ENCODE data around the gene PRPF38B. TPM values are rescaled to one million over a fixed set of nuclear protein-coding genes. Genes with fewer than 3 reads are reported as not detected.

The PRPF38B gene
- total RNA-seq, 1 donor from 2014 or later = 36.9 TPM

GRCh38 chr1:108729481-108729880, 37.4 kb downstream of the PRPF38B start:
- H3K27ac Mint-ChIP-seq (ENCODE audit: unreplicated experiment) = no peak overlapping the region
- Histone ChIP-seq H3K9me3 (ENCODE audit: insufficient read depth, low read depth, low read length) (no peaks in the 10 kb centered on the region), H3K36me3 (ENCODE audit: insufficient read depth, low read length) (no peaks in the 10 kb centered on the region), H3K9ac (ENCODE audit: low read length) (no peak overlapping the region), H3K4me3 (ENCODE audit: insufficient read depth, low read depth, low read length) (no peak overlapping the region), H3K79me2 (ENCODE audit: insufficient read depth, low read length) (no peaks in the 10 kb centered on the region), H4K20me1 (ENCODE audit: insufficient read depth, low read length) (no peaks in the 10 kb centered on the region), H3K27ac (ENCODE audit: low read depth, low read length) (no peak overlapping the region), H3K4me1 (ENCODE audit: insufficient read depth, low read length) (no peaks in the 10 kb centered on the region), H2AFZ (ENCODE audit: low read depth, low read length) (no peak overlapping the region), H3K4me2 (ENCODE audit: low read length) (no peak overlapping the region), H3K27me3 (ENCODE audit: insufficient read depth, low read length) (peaks cover 3% of the 10 kb centered on the region)
- TF ChIP-seq EZH2 (IDR thresholded peaks at IDR 0.05; ENCODE audit: insufficient read depth, low read length) = no peak
- no peak for TF ChIP-seq CTCF (IDR thresholded peaks at IDR 0.05; ENCODE audit: insufficient read depth, low read depth, low read length)
- no peak for DNase-seq (ENCODE audit: low read depth)
- no peaks in the 10 kb centered on the region for H3K4me1 Mint-ChIP-seq (ENCODE audit: low read depth, unreplicated experiment)
- H3K27me3 Mint-ChIP-seq (ENCODE audit: low read depth, unreplicated experiment) = no peaks in the 10 kb centered on the region
- H3K36me3 Mint-ChIP-seq (ENCODE audit: low read depth, unreplicated experiment) = no peaks in the 10 kb centered on the region
- H3K4me3 Mint-ChIP-seq (ENCODE audit: unreplicated experiment) = no peak overlapping the region
- no peaks in the 10 kb centered on the region for H3K9me3 Mint-ChIP-seq (ENCODE audit: unreplicated experiment)
- no peak for FAIRE-seq

GRCh38 chr1:108732398-108732797, 40.3 kb downstream of the PRPF38B start:
- no peak overlapping the region for H3K4me3 Mint-ChIP-seq (ENCODE audit: unreplicated experiment)
- TF ChIP-seq EZH2 (IDR thresholded peaks at IDR 0.05; ENCODE audit: insufficient read depth, low read length) (no peak), CTCF (IDR thresholded peaks at IDR 0.05; ENCODE audit: insufficient read depth, low read depth, low read length) (no peak)
- Histone ChIP-seq H3K27ac (ENCODE audit: low read depth, low read length) (no peak overlapping the region), H3K9me3 (ENCODE audit: insufficient read depth, low read depth, low read length) (no peaks in the 10 kb centered on the region), H3K36me3 (ENCODE audit: insufficient read depth, low read length) (no peaks in the 10 kb centered on the region), H3K79me2 (ENCODE audit: insufficient read depth, low read length) (no peaks in the 10 kb centered on the region), H3K9ac (ENCODE audit: low read length) (no peak overlapping the region), H3K4me2 (ENCODE audit: low read length) (no peak overlapping the region), H3K4me3 (ENCODE audit: insufficient read depth, low read depth, low read length) (no peak overlapping the region), H2AFZ (ENCODE audit: low read depth, low read length) (no peak overlapping the region), H3K4me1 (ENCODE audit: insufficient read depth, low read length) (no peaks in the 10 kb centered on the region), H4K20me1 (ENCODE audit: insufficient read depth, low read length) (no peaks in the 10 kb centered on the region), H3K27me3 (ENCODE audit: insufficient read depth, low read length) (peaks cover 10% of the 10 kb centered on the region)
- H3K9me3 Mint-ChIP-seq (ENCODE audit: unreplicated experiment) = no peaks in the 10 kb centered on the region
- no peak for DNase-seq (ENCODE audit: low read depth)
- no peak for FAIRE-seq
- peaks cover 3% of the 10 kb centered on the region for H3K27me3 Mint-ChIP-seq (ENCODE audit: low read depth, unreplicated experiment)
- no peaks in the 10 kb centered on the region for H3K36me3 Mint-ChIP-seq (ENCODE audit: low read depth, unreplicated experiment)
- H3K27ac Mint-ChIP-seq (ENCODE audit: unreplicated experiment) = no peak overlapping the region
- H3K4me1 Mint-ChIP-seq (ENCODE audit: low read depth, unreplicated experiment) = no peaks in the 10 kb centered on the region

- Histone ChIP-seq H3K79me2 (ENCODE audit: insufficient read depth, low read length) (no peaks in the 10 kb centered on the region), H3K4me3 (ENCODE audit: insufficient read depth, low read depth, low read length) (no peak overlapping the region), H2AFZ (ENCODE audit: low read depth, low read length) (no peak overlapping the region), H3K9me3 (ENCODE audit: insufficient read depth, low read depth, low read length) (no peaks in the 10 kb centered on the region), H3K36me3 (ENCODE audit: insufficient read depth, low read length) (no peaks in the 10 kb centered on the region), H3K4me2 (ENCODE audit: low read length) (no peak overlapping the region), H3K27ac (ENCODE audit: low read depth, low read length) (no peak overlapping the region), H3K27me3 (ENCODE audit: insufficient read depth, low read length) (peaks cover 10% of the 10 kb centered on the region), H3K9ac (ENCODE audit: low read length) (no peak overlapping the region), H4K20me1 (ENCODE audit: insufficient read depth, low read length) (no peaks in the 10 kb centered on the region), H3K4me1 (ENCODE audit: insufficient read depth, low read length) (no peaks in the 10 kb centered on the region)
- TF ChIP-seq EZH2 (IDR thresholded peaks at IDR 0.05; ENCODE audit: insufficient read depth, low read length) (no peak), CTCF (IDR thresholded peaks at IDR 0.05; ENCODE audit: insufficient read depth, low read depth, low read length) (no peak)
- no peak overlapping the region for H3K27ac Mint-ChIP-seq (ENCODE audit: unreplicated experiment)
- H3K9me3 Mint-ChIP-seq (ENCODE audit: unreplicated experiment) = no peaks in the 10 kb centered on the region
- no peaks in the 10 kb centered on the region for H3K4me1 Mint-ChIP-seq (ENCODE audit: low read depth, unreplicated experiment)
- FAIRE-seq (no peak), DNase-seq (ENCODE audit: low read depth) (no peak)
- no peaks in the 10 kb centered on the region for H3K36me3 Mint-ChIP-seq (ENCODE audit: low read depth, unreplicated experiment)
- peaks cover 8% of the 10 kb centered on the region for H3K27me3 Mint-ChIP-seq (ENCODE audit: low read depth, unreplicated experiment)
- H3K4me3 Mint-ChIP-seq (ENCODE audit: unreplicated experiment) = no peak overlapping the region
Observed at GRCh38 chr1:108734171-108734865, 42.2 kb downstream of the PRPF38B start.
